Measurements from ENCODE around the gene RFC3. TPM values are rescaled to one million over a fixed set of nuclear protein-coding genes. Genes with fewer than 3 reads are reported as not detected.

Gene RFC3, protein sequence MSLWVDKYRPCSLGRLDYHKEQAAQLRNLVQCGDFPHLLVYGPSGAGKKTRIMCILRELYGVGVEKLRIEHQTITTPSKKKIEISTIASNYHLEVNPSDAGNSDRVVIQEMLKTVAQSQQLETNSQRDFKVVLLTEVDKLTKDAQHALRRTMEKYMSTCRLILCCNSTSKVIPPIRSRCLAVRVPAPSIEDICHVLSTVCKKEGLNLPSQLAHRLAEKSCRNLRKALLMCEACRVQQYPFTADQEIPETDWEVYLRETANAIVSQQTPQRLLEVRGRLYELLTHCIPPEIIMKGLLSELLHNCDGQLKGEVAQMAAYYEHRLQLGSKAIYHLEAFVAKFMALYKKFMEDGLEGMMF
- 10 to 100 TPM; 11.8 to 14.9 (median 14.2) TPM for total RNA-seq

GRCh38 chr13:33817901-33818706 is at the start of gene RFC3:
TSS of gene RFC3 (plus strand) at chr13:33818149. CDS start at chr13:33818179, 30 bp downstream.
- Histone ChIP-seq H3K27me3 (no peaks in the 10 kb centered on the region), H3K36me3 (peaks cover 0 to 6% (median 0%) of the 10 kb centered on the region in 3 donors), H3K27ac (peak within 1 kb of the TSS; percentile 15 to 85 (median 53)), H3K4me3 (peak within 1 kb of the TSS; percentile 53 to 86 (median 76)), H3K9me3 (no peaks in the 10 kb centered on the region), H3K4me1 (peaks cover 0 to 11% (median 6%) of the 10 kb centered on the region in 4 donors)
- 0% methylated on average over 44 to 50 of the region's 50 CpGs for WGBS, 2 donors
- TF ChIP-seq POLR2A (IDR thresholded peaks at IDR 0.05) (peak in 1 of 2 donors; percentile 35), EP300 (IDR thresholded peaks at IDR 0.05) (peak; percentile 86 to 93)
- TF ChIP-seq, protein P1, sequence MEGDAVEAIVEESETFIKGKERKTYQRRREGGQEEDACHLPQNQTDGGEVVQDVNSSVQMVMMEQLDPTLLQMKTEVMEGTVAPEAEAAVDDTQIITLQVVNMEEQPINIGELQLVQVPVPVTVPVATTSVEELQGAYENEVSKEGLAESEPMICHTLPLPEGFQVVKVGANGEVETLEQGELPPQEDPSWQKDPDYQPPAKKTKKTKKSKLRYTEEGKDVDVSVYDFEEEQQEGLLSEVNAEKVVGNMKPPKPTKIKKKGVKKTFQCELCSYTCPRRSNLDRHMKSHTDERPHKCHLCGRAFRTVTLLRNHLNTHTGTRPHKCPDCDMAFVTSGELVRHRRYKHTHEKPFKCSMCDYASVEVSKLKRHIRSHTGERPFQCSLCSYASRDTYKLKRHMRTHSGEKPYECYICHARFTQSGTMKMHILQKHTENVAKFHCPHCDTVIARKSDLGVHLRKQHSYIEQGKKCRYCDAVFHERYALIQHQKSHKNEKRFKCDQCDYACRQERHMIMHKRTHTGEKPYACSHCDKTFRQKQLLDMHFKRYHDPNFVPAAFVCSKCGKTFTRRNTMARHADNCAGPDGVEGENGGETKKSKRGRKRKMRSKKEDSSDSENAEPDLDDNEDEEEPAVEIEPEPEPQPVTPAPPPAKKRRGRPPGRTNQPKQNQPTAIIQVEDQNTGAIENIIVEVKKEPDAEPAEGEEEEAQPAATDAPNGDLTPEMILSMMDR (IDR thresholded peaks at IDR 0.05), result no peak
- DNase-seq (ENCODE audit: low spot score in 2 of 2), result peak; percentile 87 to 91

DNA sequence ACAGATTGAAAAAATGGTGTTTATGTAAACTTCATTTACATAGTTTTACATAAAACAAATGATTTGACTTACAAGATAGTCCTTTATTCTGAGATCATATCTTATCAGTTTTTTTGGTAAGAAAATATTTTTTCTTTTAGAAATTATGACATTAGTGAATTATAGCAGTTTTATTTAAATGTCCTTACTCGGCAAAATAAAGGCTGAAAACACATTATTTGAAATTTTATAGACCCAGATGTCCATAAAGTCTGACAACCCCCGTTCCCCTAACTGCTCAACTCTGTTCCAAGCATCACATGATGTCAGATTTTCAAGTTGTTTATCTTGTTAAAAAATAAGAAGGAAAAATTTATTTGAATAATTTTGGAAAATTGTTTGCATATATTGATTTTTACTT is 46.7 kb upstream of the RFC3 start:
- Histone ChIP-seq H3K27ac (no peak overlapping the region), H3K4me3 (no peak overlapping the region), H3K9me3 (no peaks in the 10 kb centered on the region), H3K27me3 (no peaks in the 10 kb centered on the region), H3K36me3 (no peaks in the 10 kb centered on the region), H3K4me1 (peaks cover 0 to 6% (median 3%) of the 10 kb centered on the region in 4 donors)
- 41 to 44% methylated on average over 2 of the region's 2 CpGs for WGBS, 2 donors
- no peak for DNase-seq (ENCODE audit: low spot score in 2 of 2)
- TF ChIP-seq EP300 (IDR thresholded peaks at IDR 0.05) (no peak), POLR2A (IDR thresholded peaks at IDR 0.05) (no peak)
- TF ChIP-seq, protein P1 (IDR thresholded peaks at IDR 0.05), result no peak

GRCh38 chr13:33773790-33774462 is 44.0 kb upstream of the RFC3 start:
- TF ChIP-seq EP300 (IDR thresholded peaks at IDR 0.05), result no peak
- no peak for TF ChIP-seq POLR2A (IDR thresholded peaks at IDR 0.05)
- TF ChIP-seq, protein P1 (IDR thresholded peaks at IDR 0.05), result no peak
- Histone ChIP-seq H3K27me3 (no peaks in the 10 kb centered on the region), H3K9me3 (no peaks in the 10 kb centered on the region), H3K27ac (no peak overlapping the region), H3K4me1 (peaks cover 0 to 6% (median 3%) of the 10 kb centered on the region in 4 donors), H3K36me3 (no peaks in the 10 kb centered on the region), H3K4me3 (no peak overlapping the region)
- DNase-seq (ENCODE audit: low spot score in 2 of 2), result no peak
- WGBS, 2 donors, result 72% methylated on average over 5 of the region's 5 CpGs

- no peaks in the 10 kb centered on the region for H3K9me3 ChIP-seq
- DNase-seq (ENCODE audit: low spot score in 2 of 2), result no peak
- TF ChIP-seq EP300 (IDR thresholded peaks at IDR 0.05) (no peak), POLR2A (IDR thresholded peaks at IDR 0.05) (no peak)
- TF ChIP-seq, protein P1 (IDR thresholded peaks at IDR 0.05), result no peak
- H3K36me3 ChIP-seq, result no peaks in the 10 kb centered on the region
- H3K4me1 ChIP-seq, result peaks cover 0 to 6% (median 3%) of the 10 kb centered on the region in 4 donors
- H3K27me3 ChIP-seq, result no peaks in the 10 kb centered on the region
- 35 to 41% methylated on average over 2 of the region's 2 CpGs for WGBS, 2 donors
- H3K4me3 ChIP-seq, result no peak overlapping the region
- H3K27ac ChIP-seq, result no peak overlapping the region
These were observed 42.4 kb upstream of the RFC3 start for GRCh38 chr13:33775339-33776108.
